Tongue (tissue), 3 donors: ENCODE results near the gene BCAM. TPM values are rescaled to one million over a fixed set of nuclear protein-coding genes. Genes with fewer than 3 reads are reported as not detected.
"Not testable (repeated sequence)": the region's sequence is repeated elsewhere in the genome, so short reads cannot be mapped to it uniquely, and the experiment has no call there.

Source experiments
- DNase-seq: peaks from one replicate; pipeline ENCODE4 v3.0.0-alpha.2; 2015
- small RNA-seq: library from RNA; depleted of rRNA; stranded (forward); fragments of <200 nt; gene quantifications from one replicate; pipeline ENCODE3, GENCODE V24; 2014; ENCODE audit warnings: low replicate concordance
- total RNA-seq: library from RNA; depleted of rRNA; stranded (reverse); fragments of >200 nt; gene quantifications from one replicate; pipeline ENCODE4 v1.2.3, GENCODE V29; 2014

The BCAM gene
- total RNA-seq, 1 donor from 2014 or later, result 188 TPM

- peak; percentile 36 for DNase-seq
Observed at GRCh38 chr19:44848812-44849447, 40.0 kb downstream of the BCAM start.

- no peak for DNase-seq
Observed at GRCh38 chr19:44850641-44851109, 41.8 kb downstream of the BCAM start.

- DNase-seq, result no peak
Observed at GRCh38 chr19:44851427-44851826, 42.5 kb downstream of the BCAM start.

- DNase-seq, result no peak
Observed at GRCh38 chr19:44855606-44856005, 46.7 kb downstream of the BCAM start.

GRCh38 chr19:44856421-44857083 is 47.6 kb downstream of the BCAM start:
- DNase-seq, result no peak

- DNase-seq, result no peak
Observed at GRCh38 chr19:44857837-44858236, 48.9 kb downstream of the BCAM start.

- not testable (repeated sequence) for DNase-seq
Observed at GRCh38 chr19:44861576-44861975, 52.7 kb downstream of the BCAM start.

- DNase-seq, result no peak
Observed at GRCh38 chr19:44863990-44864389, 55.1 kb downstream of the BCAM start.

- DNase-seq, result no peak
Observed at GRCh38 chr19:44865196-44865767, 56.4 kb downstream of the BCAM start.

- no peak for DNase-seq
Observed at GRCh38 chr19:44866664-44867063, 57.8 kb downstream of the BCAM start.

- no peak for DNase-seq
Observed at GRCh38 chr19:44867578-44867977, 58.7 kb downstream of the BCAM start.

GRCh38 chr19:44869733-44870470 is 61.0 kb downstream of the BCAM start:
- DNase-seq, result no peak

Small RNA genes lying within 50 kb of the gene (small RNA-seq; reads per million reads assigned to genes)
- not detected for gene RF00156

Other genes with a start within 250 kb of the BCAM start
- gene IGSF23, start 195.5 kb upstream of the BCAM start, total RNA-seq, result not detected
- gene PVR, start 165.2 kb upstream of the BCAM start, total RNA-seq, result 69.0 TPM
- 2.5 TPM for gene CEACAM19, start 137.6 kb upstream of the BCAM start, total RNA-seq
- gene CEACAM16, start 110.0 kb upstream of the BCAM start, total RNA-seq, result not detected
- 8.4 TPM for gene BCL3, start 60.4 kb upstream of the BCAM start, total RNA-seq
- 2.8 TPM for gene CBLC, start 31.2 kb upstream of the BCAM start, total RNA-seq
- gene NECTIN2, start 37.2 kb downstream of the BCAM start, total RNA-seq, result 42.0 TPM
- gene TOMM40, start 82.2 kb downstream of the BCAM start, total RNA-seq, result 44.1 TPM
- gene APOE, start 96.7 kb downstream of the BCAM start, total RNA-seq, result 59.9 TPM
- 11.6 TPM for gene APOC1, start 105.5 kb downstream of the BCAM start, total RNA-seq
- not detected for gene APOC4, start 133.1 kb downstream of the BCAM start, total RNA-seq
- not detected for gene APOC2, start 136.9 kb downstream of the BCAM start, total RNA-seq
- gene CLPTM1, start 146.3 kb downstream of the BCAM start, total RNA-seq, result 38.3 TPM
- 9.5 TPM for gene RELB, start 192.4 kb downstream of the BCAM start, total RNA-seq
- gene CLASRP, start 229.9 kb downstream of the BCAM start, total RNA-seq, result 24.7 TPM